Activated T-cell treated with anti-CD3 and anti-CD28 coated beads, Interleukin-2, amount 50 U/mL, for 4 hours (primary cell): ENCODE data around the gene DMRT1. TPM values are rescaled to one million over a fixed set of nuclear protein-coding genes. Genes with fewer than 3 reads are reported as not detected.

Experiments
- ATAC-seq, 2 donors: fragments of 200-7000 bp; cut with Tn5 transposase; one replicate each; pipeline ENCODE4 v1.10.0; 2021
- DNase-seq: peaks from one replicate; pipeline ENCODE4 v3.0.0-alpha.2; 2020
- H3K27me3 Mint-ChIP-seq: one replicate; pipeline ENCODE4 v1.8.0; 2021; ENCODE audit warnings: low read depth, mixed read lengths
- H3K36me3 Mint-ChIP-seq: one replicate; pipeline ENCODE4 v1.8.0; 2022; ENCODE audit warnings: mixed read lengths; ENCODE audit not compliant: insufficient read depth
- H3K4me1 Mint-ChIP-seq: one replicate; pipeline ENCODE4 v1.8.0; 2021; ENCODE audit warnings: low read depth, mixed read lengths
- H3K4me3 Mint-ChIP-seq: one replicate; pipeline ENCODE4 v1.8.0; 2021; ENCODE audit warnings: mild to moderate bottlenecking, moderate library complexity, mixed read lengths
- H3K9me3 Mint-ChIP-seq: one replicate; pipeline ENCODE4 v1.8.0; 2021; ENCODE audit warnings: mixed read lengths
- total RNA-seq, 3 donors: library from RNA; stranded (reverse); gene quantifications; one replicate each; pipeline ENCODE4 v1.2.1, GENCODE V29; 2021

Gene DMRT1
- total RNA-seq, 3 donors from 2014 or later: not detected

DNA sequence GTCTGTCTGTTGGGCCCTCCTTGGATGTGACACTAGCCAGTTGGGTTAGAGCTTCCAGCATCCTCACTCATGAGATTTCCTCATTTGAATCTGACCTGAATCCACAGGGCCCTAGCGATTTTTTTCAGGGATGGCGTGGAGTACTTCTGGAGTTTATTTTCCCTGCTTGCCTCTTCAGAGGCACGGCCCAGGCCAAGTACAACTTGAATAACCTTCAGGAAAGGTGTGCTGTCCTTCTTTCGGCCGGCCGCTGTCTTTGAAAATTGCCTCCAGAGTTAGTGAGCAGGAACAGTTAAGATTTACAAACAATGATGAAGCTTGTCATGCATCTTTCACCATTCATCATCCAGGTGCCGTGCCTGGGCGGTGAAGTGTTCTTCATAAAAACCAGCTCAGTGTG lies 85.5 kb downstream of the DMRT1 start:
- DNase-seq (no peak), ATAC-seq (no peak)
- Mint-ChIP-seq H3K27me3 (peaks cover 16% of the 10 kb centered on the region), H3K9me3 (no peaks in the 10 kb centered on the region), H3K4me1 (no peaks in the 10 kb centered on the region), H3K4me3 (no peak overlapping the region), H3K36me3 (no peaks in the 10 kb centered on the region)

DNA sequence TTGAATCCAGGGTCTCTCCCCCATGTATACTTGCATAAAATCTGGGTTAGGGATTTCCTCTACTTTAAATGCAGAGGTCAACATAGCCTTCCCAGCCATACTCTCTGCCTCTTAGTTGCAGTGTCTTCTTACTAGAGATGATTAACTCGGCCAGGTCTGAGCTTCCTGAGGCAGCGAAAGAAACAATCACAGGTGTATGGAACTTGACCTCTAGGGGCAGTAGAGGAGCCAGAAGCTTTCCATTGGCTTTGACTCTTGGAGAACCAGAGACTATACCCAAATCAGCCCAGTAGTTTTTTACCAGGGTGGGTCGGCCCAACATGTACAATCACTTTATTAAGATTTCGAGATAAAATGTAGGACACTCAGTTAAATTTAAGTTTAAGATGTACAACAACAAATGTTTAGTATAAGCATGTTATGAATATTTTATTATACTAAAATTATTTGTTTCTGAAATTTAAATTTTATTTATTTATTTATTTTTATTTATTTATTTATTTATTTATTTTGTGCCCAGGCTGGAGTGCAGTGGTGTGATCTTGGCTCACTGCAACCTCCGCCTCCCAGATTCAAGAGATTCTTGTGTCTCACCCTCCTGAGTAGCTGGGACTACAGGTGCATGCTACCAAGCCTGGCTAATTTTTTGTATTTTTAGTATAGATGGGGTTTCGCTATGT lies 87.0 kb downstream of the DMRT1 start:
- no peak for DNase-seq
- Mint-ChIP-seq H3K27me3 (peaks cover 17% of the 10 kb centered on the region), H3K4me1 (no peaks in the 10 kb centered on the region), H3K9me3 (no peaks in the 10 kb centered on the region), H3K4me3 (no peak overlapping the region), H3K36me3 (no peaks in the 10 kb centered on the region)
- ATAC-seq: no peak

DNA sequence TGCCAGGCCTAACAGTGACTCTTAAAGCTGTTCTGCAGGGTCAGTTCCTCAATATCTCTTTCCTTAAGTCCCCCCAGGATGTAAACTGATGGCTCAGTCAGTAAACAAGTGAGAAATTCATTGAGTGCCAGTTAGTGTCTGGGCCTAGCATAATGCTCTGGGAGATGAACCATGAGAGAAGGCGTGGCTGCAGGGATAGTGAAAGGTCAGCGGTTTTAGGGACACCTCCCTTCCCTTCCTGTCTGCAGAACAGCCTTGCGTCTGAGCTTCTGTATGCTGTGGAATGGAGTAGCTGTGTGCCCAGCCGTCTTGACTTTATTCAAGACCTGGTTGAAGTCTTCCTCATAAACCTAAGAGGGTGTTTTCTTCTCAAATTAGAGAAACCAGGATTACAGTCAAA lies 88.2 kb downstream of the DMRT1 start:
- H3K36me3 Mint-ChIP-seq: no peaks in the 10 kb centered on the region
- H3K9me3 Mint-ChIP-seq: no peaks in the 10 kb centered on the region
- peaks cover 20% of the 10 kb centered on the region for H3K27me3 Mint-ChIP-seq
- no peak for ATAC-seq
- no peak overlapping the region for H3K4me3 Mint-ChIP-seq
- H3K4me1 Mint-ChIP-seq: no peaks in the 10 kb centered on the region
- no peak for DNase-seq

DNA sequence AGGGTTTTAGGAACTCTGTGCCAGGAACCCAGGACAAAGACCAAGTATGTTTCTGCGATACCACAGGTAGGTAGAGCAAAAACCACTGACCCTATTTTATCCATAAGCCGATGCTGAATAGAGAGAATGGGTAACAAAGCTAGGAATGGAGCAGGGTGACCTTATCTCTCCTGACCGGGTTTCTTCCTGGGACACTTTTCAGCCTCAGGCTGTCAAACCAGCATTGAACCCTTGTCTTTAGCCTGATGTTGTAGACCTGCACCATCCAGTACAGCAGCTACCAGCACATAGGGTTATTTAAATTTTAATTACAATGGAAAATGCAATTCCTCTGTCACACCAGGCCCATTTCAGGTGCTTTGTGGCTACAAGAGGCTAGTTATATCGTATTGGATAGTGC lies 91.9 kb downstream of the DMRT1 start:
- H3K4me1 Mint-ChIP-seq: no peaks in the 10 kb centered on the region
- H3K9me3 Mint-ChIP-seq: peaks cover 4% of the 10 kb centered on the region
- H3K4me3 Mint-ChIP-seq: no peak overlapping the region
- DNase-seq (no peak), ATAC-seq (no peak)
- peaks cover 3% of the 10 kb centered on the region for H3K36me3 Mint-ChIP-seq
- H3K27me3 Mint-ChIP-seq: peaks cover 47% of the 10 kb centered on the region

DNA sequence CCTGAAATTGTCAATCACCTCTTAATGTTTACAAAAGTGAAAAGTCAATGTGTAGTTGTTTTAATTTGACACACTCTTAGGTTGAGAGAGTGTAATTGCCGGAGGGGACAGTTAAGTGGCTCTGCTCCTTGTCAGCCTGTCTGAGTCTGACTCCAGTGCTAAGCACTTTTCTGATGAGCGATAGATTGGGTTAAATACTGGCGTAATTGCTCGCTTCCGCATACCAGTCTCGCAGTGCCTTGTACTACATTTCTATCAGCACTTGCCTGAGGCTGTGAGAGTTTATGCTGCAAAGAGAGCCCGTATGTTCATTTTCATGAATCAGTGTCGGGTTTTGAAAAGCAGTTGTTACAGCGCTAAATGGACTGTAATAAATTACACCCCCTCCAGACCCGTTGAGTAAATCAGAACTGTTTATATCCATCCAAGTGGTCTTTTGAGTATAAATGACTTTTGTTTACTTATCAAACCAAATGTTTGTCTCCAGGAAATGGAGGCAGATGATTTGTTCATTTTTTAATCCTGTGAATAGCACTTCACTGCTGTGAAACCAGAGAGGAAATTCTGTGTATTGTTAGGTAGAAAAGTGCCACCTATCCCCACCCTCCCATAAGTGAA lies 94.0 kb downstream of the DMRT1 start:
- H3K27me3 Mint-ChIP-seq: peaks cover 57% of the 10 kb centered on the region

DNA sequence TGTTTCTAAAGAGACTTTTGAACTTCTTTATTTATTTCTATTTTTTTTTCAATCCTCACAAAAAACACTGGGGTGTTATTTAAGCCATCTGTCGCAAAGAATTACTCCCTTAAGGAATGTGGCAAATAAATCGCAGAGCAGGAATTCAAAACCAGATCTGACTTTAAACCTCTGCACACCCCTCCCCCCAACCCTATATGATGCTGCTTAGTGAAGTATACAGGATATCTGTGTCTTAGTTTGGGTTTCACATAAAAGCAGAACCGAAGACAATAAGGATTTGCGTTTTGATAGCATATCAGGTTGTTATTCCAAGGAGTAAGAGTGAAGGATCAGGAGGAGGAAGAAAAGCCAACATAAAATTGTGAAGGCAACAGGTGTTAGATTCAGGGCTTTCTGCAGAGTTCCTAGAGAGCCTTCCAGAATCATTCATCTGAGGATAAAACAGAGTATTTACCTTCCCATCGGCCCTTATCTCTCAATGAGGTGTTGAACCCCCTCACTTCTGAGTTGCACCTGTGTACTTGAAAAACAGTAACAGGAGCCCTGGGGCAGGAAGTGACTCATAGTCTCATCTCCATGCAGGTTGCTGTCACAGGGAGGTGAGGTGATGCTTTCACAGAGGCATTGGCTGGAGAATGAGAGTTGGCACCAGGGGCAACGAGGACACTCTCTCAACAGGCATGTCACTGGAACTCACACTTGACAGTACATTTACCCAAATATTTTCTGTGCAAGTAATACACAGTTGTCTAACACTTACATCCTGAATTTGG lies 101.5 kb downstream of the DMRT1 start:
- DNase-seq (no peak), ATAC-seq (no peak)
- peaks cover 1% of the 10 kb centered on the region for H3K36me3 Mint-ChIP-seq
- no peaks in the 10 kb centered on the region for H3K4me1 Mint-ChIP-seq
- H3K9me3 Mint-ChIP-seq: peaks cover 11% of the 10 kb centered on the region
- no peak overlapping the region for H3K4me3 Mint-ChIP-seq
- H3K27me3 Mint-ChIP-seq: peaks cover 37% of the 10 kb centered on the region

More for the DNA sequence above, 94.0 kb downstream of the DMRT1 start:
- DNase-seq (no peak), ATAC-seq (no peak)
- Mint-ChIP-seq H3K4me1 (no peaks in the 10 kb centered on the region), H3K36me3 (peaks cover 3% of the 10 kb centered on the region), H3K4me3 (no peak overlapping the region), H3K9me3 (peaks cover 13% of the 10 kb centered on the region)

DNA sequence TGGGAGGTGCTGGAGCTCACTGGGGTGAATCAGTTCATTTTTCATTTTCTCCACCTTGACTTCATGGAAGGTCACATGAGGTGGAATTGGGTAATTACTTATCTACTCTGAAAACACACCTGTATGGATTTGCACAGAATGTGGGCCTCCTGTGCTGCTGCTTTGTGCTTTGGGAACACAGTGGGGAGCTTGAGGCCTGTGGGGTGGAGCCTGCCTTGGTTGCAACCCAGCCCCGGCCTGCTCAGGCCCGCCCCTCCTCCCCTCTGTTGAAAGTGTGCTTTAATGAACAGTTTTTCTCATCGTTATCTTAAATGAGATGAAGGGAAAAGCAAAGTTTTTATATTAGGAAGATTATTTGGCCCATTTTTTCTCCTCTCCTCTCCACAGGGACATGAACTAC lies 106.5 kb downstream of the DMRT1 start:
- H3K9me3 Mint-ChIP-seq: no peaks in the 10 kb centered on the region
- ATAC-seq (no peak), DNase-seq (no peak)
- no peaks in the 10 kb centered on the region for H3K36me3 Mint-ChIP-seq
- H3K4me1 Mint-ChIP-seq: no peaks in the 10 kb centered on the region
- H3K27me3 Mint-ChIP-seq: peaks cover 35% of the 10 kb centered on the region
- no peak overlapping the region for H3K4me3 Mint-ChIP-seq

DNA sequence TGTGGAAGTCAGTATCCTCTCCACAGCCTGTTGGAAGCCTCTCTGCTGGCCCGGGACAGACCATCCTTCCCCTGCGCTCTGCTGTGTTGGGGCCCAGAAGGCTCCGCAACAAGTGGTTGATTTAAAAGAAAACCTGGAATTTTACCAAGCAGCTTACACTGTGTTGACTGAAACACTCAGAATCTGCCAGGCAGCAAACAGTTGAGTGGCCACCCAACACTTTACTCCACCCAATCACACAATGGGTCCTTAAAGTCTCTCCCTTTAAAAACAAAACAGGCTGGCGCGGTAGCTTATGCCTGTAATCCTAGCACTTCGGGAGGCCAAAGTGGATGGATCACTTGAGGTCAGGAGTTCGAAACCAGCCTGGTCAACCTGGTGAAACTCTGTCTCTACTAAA lies 107.0 kb downstream of the DMRT1 start:
- H3K9me3 Mint-ChIP-seq: no peaks in the 10 kb centered on the region
- peaks cover 35% of the 10 kb centered on the region for H3K27me3 Mint-ChIP-seq
- H3K36me3 Mint-ChIP-seq: no peaks in the 10 kb centered on the region
- ATAC-seq: no peak
- no peak for DNase-seq
- H3K4me3 Mint-ChIP-seq: no peak overlapping the region
- no peaks in the 10 kb centered on the region for H3K4me1 Mint-ChIP-seq

DNA sequence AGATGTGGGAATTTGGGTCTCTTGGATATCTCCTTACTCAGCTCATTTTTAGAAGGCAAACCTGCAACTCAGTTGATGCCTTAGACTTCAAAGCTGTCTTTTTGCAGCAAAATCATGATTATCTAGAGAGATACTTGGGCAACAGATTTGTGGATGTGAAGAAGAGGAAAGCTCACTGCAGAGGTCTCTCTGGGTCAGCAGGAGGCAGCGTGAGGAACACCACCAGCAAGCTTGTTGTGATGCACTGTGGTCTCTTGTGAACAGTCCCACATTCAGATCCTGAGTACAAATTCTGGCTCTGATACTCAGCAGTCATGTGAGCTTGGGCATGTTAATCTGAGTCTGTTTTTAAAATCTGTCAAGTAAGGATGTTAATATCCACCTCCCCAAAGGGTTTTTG lies 108.6 kb downstream of the DMRT1 start:
- H3K36me3 Mint-ChIP-seq: no peaks in the 10 kb centered on the region
- no peak for ATAC-seq
- H3K4me1 Mint-ChIP-seq: no peaks in the 10 kb centered on the region

DNA sequence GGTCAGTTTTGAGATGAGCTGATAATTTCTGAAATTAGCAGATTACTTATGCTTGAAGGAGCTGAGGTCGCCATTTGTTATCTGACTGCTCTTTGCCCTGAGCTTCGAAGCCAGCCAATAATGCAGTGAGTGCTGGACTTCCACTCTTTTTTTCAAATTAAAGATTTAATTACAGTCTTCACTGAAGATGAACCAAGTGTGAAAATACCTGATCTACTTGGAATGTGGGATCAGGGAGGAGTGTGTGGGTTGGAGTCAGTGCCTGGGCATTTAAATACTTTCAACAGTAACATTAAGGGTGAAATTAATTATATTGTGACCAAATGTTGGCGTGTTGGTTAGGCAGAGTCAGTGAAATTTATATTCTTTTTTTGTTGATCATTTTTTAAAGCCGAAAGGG lies 111.0 kb downstream of the DMRT1 start:
- Mint-ChIP-seq H3K4me3 (no peak overlapping the region), H3K9me3 (no peaks in the 10 kb centered on the region), H3K27me3 (peaks cover 26% of the 10 kb centered on the region), H3K36me3 (no peaks in the 10 kb centered on the region), H3K4me1 (no peaks in the 10 kb centered on the region)
- DNase-seq (no peak), ATAC-seq (no peak)

More for the DNA sequence above, 108.6 kb downstream of the DMRT1 start:
- Mint-ChIP-seq H3K27me3 (peaks cover 34% of the 10 kb centered on the region), H3K9me3 (no peaks in the 10 kb centered on the region), H3K4me3 (no peak overlapping the region)
- DNase-seq: no peak

DNA sequence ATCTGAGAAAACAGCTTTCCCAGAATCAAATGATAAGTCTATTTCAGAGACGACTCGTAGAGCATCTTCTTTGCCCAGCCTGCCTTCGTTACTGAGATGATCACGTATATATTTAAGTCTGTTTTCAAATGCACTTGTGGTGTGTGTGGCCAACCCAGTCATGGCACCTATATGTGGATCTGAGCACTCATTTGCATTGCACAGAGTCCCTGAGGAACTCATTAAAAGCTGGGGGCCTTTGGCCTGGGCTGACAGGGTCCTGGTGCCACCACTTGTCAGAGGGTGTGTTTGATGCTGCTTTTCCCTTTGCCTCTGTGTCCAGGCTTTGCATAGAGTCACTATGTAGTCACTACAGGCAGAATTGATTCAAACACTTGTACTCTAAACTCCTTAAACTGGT lies 117.6 kb downstream of the DMRT1 start:
- Mint-ChIP-seq H3K36me3 (no peaks in the 10 kb centered on the region), H3K4me1 (no peaks in the 10 kb centered on the region), H3K4me3 (no peak overlapping the region), H3K27me3 (peaks cover 33% of the 10 kb centered on the region), H3K9me3 (no peaks in the 10 kb centered on the region)
- ATAC-seq (no peak), DNase-seq (no peak)

DNA sequence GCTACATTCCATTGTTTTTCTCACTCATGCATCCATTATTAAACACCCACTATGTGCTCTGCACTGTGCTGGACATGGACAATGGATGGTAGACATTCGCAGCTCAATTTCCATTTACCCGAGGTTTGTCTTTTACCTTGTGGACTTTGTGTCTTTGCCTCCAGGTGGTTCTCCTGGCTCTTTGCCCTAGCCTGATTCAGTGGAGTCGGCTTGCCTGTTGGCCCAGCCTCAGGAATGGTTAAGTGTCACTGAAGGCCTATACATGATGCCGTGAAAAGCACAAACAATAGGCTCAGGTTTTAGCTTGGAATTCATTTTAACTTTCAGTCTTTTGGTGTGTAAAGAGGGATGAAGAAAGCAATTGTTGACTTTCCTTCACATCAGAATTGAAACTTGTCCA lies 118.4 kb downstream of the DMRT1 start:
- no peaks in the 10 kb centered on the region for H3K9me3 Mint-ChIP-seq
- H3K36me3 Mint-ChIP-seq: no peaks in the 10 kb centered on the region
- H3K4me1 Mint-ChIP-seq: no peaks in the 10 kb centered on the region
- no peak overlapping the region for H3K4me3 Mint-ChIP-seq
- peaks cover 39% of the 10 kb centered on the region for H3K27me3 Mint-ChIP-seq
- DNase-seq (no peak), ATAC-seq (no peak)

DNA sequence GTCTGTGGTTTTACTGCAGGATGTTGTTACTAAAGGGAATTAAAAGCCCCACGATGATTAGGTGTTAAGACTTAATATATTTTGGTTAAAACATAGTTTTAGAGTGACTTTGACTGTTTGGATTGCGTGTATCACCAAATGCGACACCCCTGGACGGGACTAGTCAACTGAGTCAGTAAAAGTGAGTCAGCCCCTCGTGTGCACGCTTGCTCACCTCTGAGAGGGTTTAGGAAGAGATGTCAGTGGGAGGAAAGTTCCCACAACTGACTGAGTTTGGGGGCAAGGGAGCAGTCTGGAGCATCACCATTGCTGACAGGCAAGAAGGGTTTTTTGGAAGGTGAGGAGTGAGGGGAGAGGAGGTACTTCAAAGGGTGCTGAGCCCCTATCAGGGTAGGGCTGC lies 120.5 kb downstream of the DMRT1 start:
- peaks cover 58% of the 10 kb centered on the region for H3K27me3 Mint-ChIP-seq
- no peaks in the 10 kb centered on the region for H3K9me3 Mint-ChIP-seq
- DNase-seq (no peak), ATAC-seq (peak in 1 of 2 donors; percentile 10)
- no peaks in the 10 kb centered on the region for H3K36me3 Mint-ChIP-seq
- no peaks in the 10 kb centered on the region for H3K4me1 Mint-ChIP-seq
- no peak overlapping the region for H3K4me3 Mint-ChIP-seq

DNA sequence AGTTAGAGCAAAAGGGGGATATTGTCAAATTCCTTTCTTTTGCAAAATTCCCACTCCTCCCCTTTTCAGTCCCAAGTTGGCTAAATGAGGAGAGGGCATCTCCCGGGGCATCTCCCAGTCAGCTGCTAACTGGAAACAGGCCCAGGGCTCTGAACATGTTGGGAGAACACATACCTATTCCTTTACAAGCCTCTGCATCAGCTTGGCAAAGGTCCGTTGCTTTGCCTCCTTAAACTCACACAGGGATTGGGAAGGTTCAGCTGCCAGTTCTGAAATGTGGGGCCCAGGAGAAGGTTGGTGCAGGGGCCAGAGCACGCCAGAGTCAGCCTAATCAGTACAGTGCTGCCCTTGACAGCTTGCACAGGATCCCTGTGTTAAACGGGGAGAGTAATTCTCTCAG lies 124.0 kb downstream of the DMRT1 start:
- no peak for DNase-seq
- H3K36me3 Mint-ChIP-seq: no peaks in the 10 kb centered on the region
- peaks cover 81% of the 10 kb centered on the region for H3K27me3 Mint-ChIP-seq
- no peak for ATAC-seq
- H3K4me1 Mint-ChIP-seq: peaks cover 5% of the 10 kb centered on the region
- H3K4me3 Mint-ChIP-seq: no peak overlapping the region
- no peaks in the 10 kb centered on the region for H3K9me3 Mint-ChIP-seq

DNA sequence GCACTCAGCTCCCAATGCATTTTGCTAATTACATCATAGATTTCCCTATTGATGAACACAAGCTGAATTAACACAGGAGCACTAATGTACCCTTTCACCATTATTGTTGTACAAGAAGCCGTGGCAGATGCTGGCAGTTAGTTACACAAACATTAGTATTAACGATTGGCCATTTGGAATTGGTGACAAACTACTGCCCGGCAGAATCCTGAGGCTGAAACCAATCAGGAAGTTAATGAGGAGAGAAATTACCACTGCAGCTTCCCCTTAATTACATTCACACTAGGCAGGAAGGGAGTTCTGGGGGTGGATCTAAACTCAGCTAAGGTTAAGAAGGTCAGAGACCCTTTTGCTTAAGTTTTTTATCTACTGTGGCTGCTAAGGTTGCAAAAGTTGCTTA lies 125.4 kb downstream of the DMRT1 start:
- ATAC-seq: no peak
- H3K4me1 Mint-ChIP-seq: peaks cover 5% of the 10 kb centered on the region
- peaks cover 81% of the 10 kb centered on the region for H3K27me3 Mint-ChIP-seq
- H3K36me3 Mint-ChIP-seq: no peaks in the 10 kb centered on the region
- DNase-seq: no peak
- H3K9me3 Mint-ChIP-seq: no peaks in the 10 kb centered on the region
- H3K4me3 Mint-ChIP-seq: no peak overlapping the region
